T-helper 1 cell treated with Interleukin-12 subunit alpha and Interleukin-12 subunit beta and Interleukin-4 antibody, amounts not matched to agents 30 μg/mL and 1 μg/mL, for 36 hours (primary cell): ENCODE results near the gene SVIL.
"Not testable (repeated sequence)": the region's sequence is repeated elsewhere in the genome, so short reads cannot be mapped to it uniquely, and the experiment has no call there.

Source experiments
- H3K27ac Mint-ChIP-seq: one replicate; pipeline ENCODE4 v1.8.0; 2021; ENCODE audit warnings: mild to moderate bottlenecking, mixed read lengths
- H3K27me3 Mint-ChIP-seq: one replicate; pipeline ENCODE4 v1.8.0; 2021; ENCODE audit warnings: low read depth, mixed read lengths
- H3K36me3 Mint-ChIP-seq: one replicate; pipeline ENCODE4 v1.8.0; 2021; ENCODE audit warnings: low read depth, mixed read lengths
- H3K4me1 Mint-ChIP-seq: one replicate; pipeline ENCODE4 v1.8.0; 2021; ENCODE audit warnings: low read depth, mixed read lengths
- H3K4me3 Mint-ChIP-seq: one replicate; pipeline ENCODE4 v1.8.0; 2021; ENCODE audit warnings: mild to moderate bottlenecking, moderate library complexity, mixed read lengths
- H3K9me3 Mint-ChIP-seq: one replicate; pipeline ENCODE4 v1.8.0; 2021; ENCODE audit warnings: mixed read lengths

SVIL gene

DNA sequence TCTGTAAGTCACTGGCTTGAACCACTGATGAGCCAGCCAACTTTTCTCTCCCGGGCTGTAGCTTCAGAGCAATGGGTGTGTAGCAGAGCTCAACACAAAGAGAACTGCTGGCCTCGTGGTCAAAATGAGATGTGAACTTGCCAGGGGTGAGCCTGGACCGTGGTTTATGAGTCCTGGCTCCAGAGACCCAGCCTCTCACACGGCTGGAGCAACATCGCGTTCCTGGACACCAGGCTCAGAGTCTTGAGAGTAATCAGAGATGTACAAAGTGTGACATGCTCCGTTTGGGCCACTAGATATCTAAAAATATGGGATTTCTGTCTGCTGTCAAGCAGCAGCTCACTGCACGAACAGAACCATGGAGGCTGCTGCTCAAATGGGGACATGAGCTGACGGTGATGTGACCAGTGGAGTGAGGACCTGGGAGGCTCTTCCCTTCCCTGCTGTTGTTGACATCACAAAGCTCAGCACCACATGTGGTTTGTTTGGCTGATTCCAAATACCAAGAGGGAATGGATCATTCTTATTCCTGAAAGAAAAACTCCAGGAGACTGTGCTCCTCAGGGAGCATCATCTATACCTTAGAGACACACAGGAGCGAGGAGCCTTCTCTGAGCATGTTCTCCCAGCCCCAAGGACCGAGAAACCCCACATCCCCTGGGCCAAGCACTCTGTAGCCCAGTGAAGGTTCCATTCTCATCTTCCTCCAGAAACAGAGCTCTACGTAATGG is 9.2 kb upstream of the SVIL start:
- H3K4me1 Mint-ChIP-seq: peaks cover 12% of the 10 kb centered on the region
- H3K27me3 Mint-ChIP-seq: peaks cover 9% of the 10 kb centered on the region
- H3K4me3 Mint-ChIP-seq: no peak overlapping the region
- no peaks in the 10 kb centered on the region for H3K36me3 Mint-ChIP-seq
- H3K9me3 Mint-ChIP-seq: no peaks in the 10 kb centered on the region
- no peak overlapping the region for H3K27ac Mint-ChIP-seq

DNA sequence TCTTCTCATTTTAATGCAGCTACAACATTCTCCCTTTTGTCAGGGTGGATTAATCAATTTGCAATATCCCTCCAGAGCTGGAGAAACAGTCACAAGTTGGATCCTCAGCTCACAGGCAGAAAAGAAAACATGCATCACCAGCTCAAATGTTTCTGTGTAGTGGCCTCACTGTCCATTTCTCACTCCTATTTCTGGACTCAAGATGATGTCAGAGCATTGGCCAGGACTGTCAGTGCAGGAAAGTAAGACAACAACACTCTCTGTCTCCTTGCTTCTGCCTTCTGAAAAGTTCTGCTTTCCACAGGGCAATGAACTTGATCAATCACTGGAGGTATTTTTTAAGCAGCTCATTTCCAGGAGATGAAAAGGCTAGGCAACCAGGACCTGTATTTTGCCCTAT is 8.2 kb upstream of the SVIL start:
- Mint-ChIP-seq H3K27me3 (peaks cover 7% of the 10 kb centered on the region), H3K27ac (no peak overlapping the region), H3K4me3 (no peak overlapping the region), H3K4me1 (peaks cover 8% of the 10 kb centered on the region), H3K9me3 (no peaks in the 10 kb centered on the region), H3K36me3 (no peaks in the 10 kb centered on the region)

DNA sequence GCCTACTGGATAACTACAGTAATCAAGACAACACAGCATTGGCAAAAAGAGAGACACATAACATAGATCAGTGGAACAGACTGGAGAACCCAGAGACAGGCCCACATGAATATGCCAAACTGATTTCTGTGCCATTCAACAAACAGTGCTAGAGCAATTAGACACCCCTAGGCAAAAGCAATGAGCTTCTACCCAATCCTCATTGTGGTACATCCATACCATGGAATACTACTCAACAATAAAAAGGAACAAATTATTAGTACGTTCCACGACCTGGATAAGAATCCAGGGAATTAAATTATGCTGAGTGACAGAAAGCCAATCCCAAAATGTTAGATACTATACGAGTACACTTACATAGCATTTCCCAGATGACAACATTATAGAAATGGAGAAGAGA is 2.8 kb upstream of the SVIL start:
- peaks cover 25% of the 10 kb centered on the region for H3K4me1 Mint-ChIP-seq
- H3K9me3 Mint-ChIP-seq: no peaks in the 10 kb centered on the region
- peaks cover 3% of the 10 kb centered on the region for H3K27me3 Mint-ChIP-seq
- H3K36me3 Mint-ChIP-seq: no peaks in the 10 kb centered on the region
- H3K4me3 Mint-ChIP-seq: no peak overlapping the region
- no peak overlapping the region for H3K27ac Mint-ChIP-seq

GRCh38 chr10:29636178-29636577 is 1.4 kb upstream of the SVIL start:
- H3K27me3 Mint-ChIP-seq: peaks cover 3% of the 10 kb centered on the region
- H3K36me3 Mint-ChIP-seq: no peaks in the 10 kb centered on the region
- no peaks in the 10 kb centered on the region for H3K9me3 Mint-ChIP-seq
- no peak overlapping the region for H3K27ac Mint-ChIP-seq
- peaks cover 25% of the 10 kb centered on the region for H3K4me1 Mint-ChIP-seq
- H3K4me3 Mint-ChIP-seq: no peak overlapping the region

DNA sequence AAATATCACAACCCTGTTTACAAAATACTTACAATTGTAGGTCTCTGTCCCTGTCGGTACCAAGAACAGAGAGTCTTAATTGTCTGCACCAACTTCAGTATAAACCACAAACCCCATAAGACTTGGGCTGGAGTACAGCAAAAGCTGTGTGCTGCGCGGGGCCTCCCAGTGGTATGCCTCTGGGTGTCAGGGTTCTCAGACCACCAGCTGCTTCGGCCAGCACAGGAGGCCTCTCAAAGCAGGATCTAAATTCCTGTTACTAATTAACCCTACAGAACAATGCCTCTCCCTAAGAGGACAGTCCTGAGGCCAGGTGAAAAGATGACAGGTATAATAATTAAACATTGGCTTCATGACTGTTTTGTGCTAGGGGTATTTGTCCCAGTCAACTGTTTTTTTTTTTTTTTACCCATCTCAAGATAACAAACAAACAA is 957 bp upstream of the SVIL start:
- peaks cover 3% of the 10 kb centered on the region for H3K27me3 Mint-ChIP-seq
- H3K4me1 Mint-ChIP-seq: peaks cover 25% of the 10 kb centered on the region
- no peaks in the 10 kb centered on the region for H3K36me3 Mint-ChIP-seq
- H3K9me3 Mint-ChIP-seq: no peaks in the 10 kb centered on the region
- no peak overlapping the region for H3K27ac Mint-ChIP-seq
- no peak overlapping the region for H3K4me3 Mint-ChIP-seq

DNA sequence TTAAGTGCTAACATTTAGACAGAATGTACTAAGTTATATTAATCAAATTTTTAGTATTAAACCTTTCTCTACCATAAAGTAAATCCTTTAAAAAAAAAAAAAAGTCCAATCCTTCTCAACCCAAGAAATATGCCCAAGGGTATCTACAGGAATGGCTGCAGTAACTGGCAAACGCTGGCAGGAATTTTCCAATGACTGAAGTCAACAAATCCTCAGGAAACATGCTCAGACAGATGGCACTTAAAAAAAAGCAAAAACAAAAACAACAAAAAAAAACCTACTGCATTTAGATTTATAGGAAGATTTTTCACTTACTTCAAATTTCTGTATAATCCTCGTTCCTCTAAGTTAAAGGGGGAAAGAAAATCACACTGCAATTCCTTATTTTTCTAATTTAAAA is 666 bp downstream of the SVIL start:
- H3K9me3 Mint-ChIP-seq: no peaks in the 10 kb centered on the region

GRCh38 chr10:29631049-29631339 is 3.8 kb downstream of the SVIL start:
- Mint-ChIP-seq H3K36me3 (no peaks in the 10 kb centered on the region), H3K27me3 (peaks cover 3% of the 10 kb centered on the region), H3K4me1 (peaks cover 19% of the 10 kb centered on the region), H3K27ac (no peak overlapping the region), H3K4me3 (no peak overlapping the region), H3K9me3 (no peaks in the 10 kb centered on the region)

More for the DNA sequence above, 666 bp downstream of the SVIL start:
- Mint-ChIP-seq H3K36me3 (no peaks in the 10 kb centered on the region), H3K27me3 (peaks cover 3% of the 10 kb centered on the region), H3K4me1 (peaks cover 25% of the 10 kb centered on the region), H3K4me3 (no peak overlapping the region), H3K27ac (no peak overlapping the region)

- Mint-ChIP-seq H3K27me3 (peaks cover 3% of the 10 kb centered on the region), H3K27ac (no peak overlapping the region), H3K9me3 (no peaks in the 10 kb centered on the region), H3K4me1 (peaks cover 13% of the 10 kb centered on the region), H3K36me3 (no peaks in the 10 kb centered on the region), H3K4me3 (no peak overlapping the region)
These were observed 4.3 kb downstream of the SVIL start for GRCh38 chr10:29630205-29631048.

- peaks cover 2% of the 10 kb centered on the region for H3K27me3 Mint-ChIP-seq
- no peak overlapping the region for H3K4me3 Mint-ChIP-seq
- H3K36me3 Mint-ChIP-seq: no peaks in the 10 kb centered on the region
- peaks cover 7% of the 10 kb centered on the region for H3K4me1 Mint-ChIP-seq
- H3K27ac Mint-ChIP-seq: no peak overlapping the region
- H3K9me3 Mint-ChIP-seq: no peaks in the 10 kb centered on the region
These were observed 5.8 kb downstream of the SVIL start for GRCh38 chr10:29628912-29629526.

- Mint-ChIP-seq H3K4me3 (no peak overlapping the region), H3K27ac (no peak overlapping the region), H3K27me3 (no peaks in the 10 kb centered on the region), H3K9me3 (no peaks in the 10 kb centered on the region), H3K36me3 (no peaks in the 10 kb centered on the region), H3K4me1 (peaks cover 2% of the 10 kb centered on the region)
These were observed 6.5 kb downstream of the SVIL start for GRCh38 chr10:29628311-29628710.

DNA sequence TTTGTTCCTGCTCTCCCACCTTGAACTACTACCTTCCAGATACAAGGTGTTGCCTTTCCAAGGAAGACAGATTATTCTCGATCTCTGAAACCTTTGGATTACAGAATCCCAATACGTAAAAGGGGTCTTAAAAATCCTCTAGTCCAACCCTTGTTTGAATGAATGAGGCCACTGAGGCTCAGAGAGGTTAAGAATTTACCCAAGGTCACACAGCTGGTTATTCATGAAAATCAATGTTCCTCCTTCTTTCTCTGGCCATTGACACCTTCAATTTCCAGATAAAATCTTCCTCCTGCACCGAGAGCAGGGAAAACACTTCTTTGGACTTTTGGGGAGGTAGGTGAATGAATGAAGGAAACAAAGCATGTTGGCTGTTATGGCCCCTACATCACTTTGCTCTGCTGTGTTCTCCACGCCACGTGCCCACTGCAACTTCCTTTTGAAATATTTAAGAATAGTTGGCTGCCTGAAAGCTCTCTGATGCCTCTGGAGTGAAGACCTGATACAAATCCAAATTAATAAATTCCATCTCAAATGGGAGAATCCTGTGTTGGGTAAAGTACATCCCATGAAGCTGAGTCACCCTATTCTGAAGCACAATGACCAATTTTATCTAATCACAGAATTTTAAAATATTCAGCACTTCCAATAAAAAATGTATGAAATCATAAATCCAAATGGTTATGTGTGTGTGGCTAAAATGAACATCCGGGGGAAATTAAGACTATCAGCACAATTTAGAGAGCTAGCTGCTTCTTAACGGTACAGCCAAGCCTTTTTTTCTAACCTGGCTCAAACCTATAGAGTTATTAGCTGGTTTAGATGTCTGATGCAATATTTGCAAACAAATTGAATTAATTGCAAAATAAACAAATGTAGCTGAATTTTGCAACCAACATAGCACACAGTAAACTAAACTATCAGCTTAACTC is 7.3 kb downstream of the SVIL start:
- no peak overlapping the region for H3K4me3 Mint-ChIP-seq
- H3K4me1 Mint-ChIP-seq: no peaks in the 10 kb centered on the region
- no peaks in the 10 kb centered on the region for H3K9me3 Mint-ChIP-seq
- no peaks in the 10 kb centered on the region for H3K36me3 Mint-ChIP-seq
- H3K27me3 Mint-ChIP-seq: no peaks in the 10 kb centered on the region
- no peak overlapping the region for H3K27ac Mint-ChIP-seq

- not testable (repeated sequence) for H3K27me3 Mint-ChIP-seq, H3K36me3 Mint-ChIP-seq, H3K27ac Mint-ChIP-seq, H3K4me1 Mint-ChIP-seq, H3K9me3 Mint-ChIP-seq, H3K4me3 Mint-ChIP-seq
These were observed 10.4 kb downstream of the SVIL start for GRCh38 chr10:29624357-29624756.

DNA sequence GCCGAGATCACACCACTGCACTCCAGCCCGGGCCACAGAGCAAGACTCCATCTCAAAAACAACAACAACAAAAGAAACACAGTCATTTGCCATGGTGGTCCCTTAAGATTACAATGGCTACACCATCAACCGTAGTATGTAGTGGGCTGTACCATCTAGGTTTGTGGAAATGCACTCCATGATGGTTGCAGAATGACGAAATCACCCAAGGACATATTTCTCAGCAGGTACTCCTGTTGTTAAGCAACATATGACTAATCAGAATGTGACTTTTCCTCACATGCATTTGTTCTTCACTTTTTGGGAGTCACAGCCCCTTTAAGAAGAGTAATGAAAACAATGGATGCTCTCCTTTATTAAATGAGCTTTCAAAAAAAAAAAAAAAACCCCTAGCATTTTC is 11.0 kb downstream of the SVIL start:
- no peak overlapping the region for H3K27ac Mint-ChIP-seq
- no peaks in the 10 kb centered on the region for H3K36me3 Mint-ChIP-seq
- no peaks in the 10 kb centered on the region for H3K27me3 Mint-ChIP-seq
- H3K4me1 Mint-ChIP-seq: no peaks in the 10 kb centered on the region
- no peaks in the 10 kb centered on the region for H3K9me3 Mint-ChIP-seq
- H3K4me3 Mint-ChIP-seq: no peak overlapping the region

GRCh38 chr10:29622382-29622922 is 12.3 kb downstream of the SVIL start:
- no peaks in the 10 kb centered on the region for H3K27me3 Mint-ChIP-seq
- no peaks in the 10 kb centered on the region for H3K36me3 Mint-ChIP-seq
- H3K27ac Mint-ChIP-seq: no peak overlapping the region
- no peaks in the 10 kb centered on the region for H3K4me1 Mint-ChIP-seq
- H3K4me3 Mint-ChIP-seq: no peak overlapping the region
- no peaks in the 10 kb centered on the region for H3K9me3 Mint-ChIP-seq
